ENCODE measurements around the gene YWHAG. TPM values are rescaled to one million over a fixed set of nuclear protein-coding genes. Genes with fewer than 3 reads are reported as not detected.
A peak's percentile ranks its signal among the peaks of the same experiment; 100 is the strongest.

Gene YWHAG
- total and polyA plus RNA-seq, 2 of the 13 experiments (the other 11 are each of a cell fraction or from before 2014, with no cell fraction given) = 36.9 to 67.5 TPM

- peak; percentile 67; the same call in 1 of the 2 replicates for TF ChIP-seq ARID4A (CRISPR knock-in tag; IDR thresholded peaks at IDR 0.05; ENCODE audit: borderline replicate concordance)
- TF ChIP-seq ZBTB21 (CRISPR knock-in tag; IDR thresholded peaks at IDR 0.05) = no peak
- TF ChIP-seq ZNF570 (CRISPR knock-in tag; IDR thresholded peaks at IDR 0.05; ENCODE audit: borderline replicate concordance) = no peak
- TF ChIP-seq ZNF792 (CRISPR knock-in tag; IDR thresholded peaks at IDR 0.05) = peak; percentile 77; the same call in 1 of the 2 replicates
- TF ChIP-seq ZNF704 (CRISPR knock-in tag; IDR thresholded peaks at IDR 0.05; ENCODE audit: borderline replicate concordance) = 0 out of 2 replicates have a peak, but pooled peaks have one; percentile 53
- no peak for TF ChIP-seq ZNF17 (CRISPR knock-in tag; IDR thresholded peaks at IDR 0.05)
- TF ChIP-seq SMAD1 (CRISPR knock-in tag; IDR thresholded peaks at IDR 0.05; ENCODE audit: borderline replicate concordance, low read depth) = 0 out of 2 replicates have a peak, but pooled peaks have one; percentile 23
- TF ChIP-seq ZNF589 (CRISPR knock-in tag; conservative IDR thresholded peaks at IDR 0.05) = no peak
- TF ChIP-seq ETV6 (CRISPR knock-in tag; conservative IDR thresholded peaks at IDR 0.05) = peak; percentile 80; the same call in 1 of the 2 replicates
- TF ChIP-seq ZNF576 (CRISPR knock-in tag; IDR thresholded peaks at IDR 0.05) = no peak
- peak; percentile 71; the same call in 1 of the 2 replicates for TF ChIP-seq KDM5B (CRISPR knock-in tag; IDR thresholded peaks at IDR 0.05; ENCODE audit: borderline replicate concordance)
- no peak for TF ChIP-seq ARNT2 (CRISPR knock-in tag; IDR thresholded peaks at IDR 0.05; ENCODE audit: low read depth)
- TF ChIP-seq GATA4 (IDR thresholded peaks at IDR 0.05; ENCODE audit: borderline replicate concordance, low read depth) = no peak
- TF ChIP-seq ZNF724P (CRISPR knock-in tag; IDR thresholded peaks at IDR 0.05; ENCODE audit: borderline replicate concordance) = no peak
- peak; percentile 50; the same call in 1 of the 2 replicates for TF ChIP-seq ZSCAN25 (CRISPR knock-in tag; IDR thresholded peaks at IDR 0.05)
- peak; percentile 87; the same call in 1 of the 2 replicates for TF ChIP-seq ZNF614 (CRISPR knock-in tag; IDR thresholded peaks at IDR 0.05; ENCODE audit: borderline replicate concordance)
- peak; percentile 37; the same call in 1 of the 2 replicates for TF ChIP-seq ZNF607 (CRISPR knock-in tag; IDR thresholded peaks at IDR 0.05; ENCODE audit: borderline replicate concordance)
- no peak for TF ChIP-seq U2AF1 (optimal IDR thresholded peaks at IDR 0.05; ENCODE audit: low read depth, low read length)
- TF ChIP-seq STAG1 (CRISPR knock-in tag; IDR thresholded peaks at IDR 0.05) = peak; percentile 100
- peak; percentile 79; the same call in 1 of the 2 replicates for TF ChIP-seq BORCS8-MEF2B (CRISPR knock-in tag; IDR thresholded peaks at IDR 0.05)
- peak; percentile 68; the same call in 1 of the 2 replicates for TF ChIP-seq ZNF225 (CRISPR knock-in tag; IDR thresholded peaks at IDR 0.05)
Observed at GRCh38 chr7:76314042-76314721, 44.6 kb downstream of the YWHAG start (continued).
